ENCODE results near the gene DDAH1.

The DDAH1 gene

DNA sequence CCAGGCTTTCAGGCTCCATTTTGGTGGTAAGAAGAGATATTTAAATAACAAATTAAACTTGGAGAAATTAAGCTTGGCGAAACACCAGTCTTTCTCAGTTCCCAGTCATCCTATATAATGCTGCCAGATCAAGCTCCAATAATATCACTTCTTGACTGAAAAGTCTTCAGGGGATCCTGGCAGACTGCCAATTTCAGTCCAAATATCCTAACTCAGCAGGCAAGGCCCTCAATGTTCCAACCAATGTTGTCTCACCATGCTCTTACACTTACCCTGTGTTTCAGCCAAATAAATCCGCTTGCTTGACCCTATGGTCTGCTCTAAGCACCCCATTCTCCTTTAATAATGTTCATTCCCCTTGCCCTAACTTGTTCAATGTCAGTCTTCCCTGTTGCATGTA, 148.6 kb downstream of the DDAH1 start:
- DNase-seq (ENCODE audit: low read depth) = no peak
- H3K4me3 ChIP-seq (ENCODE audit: low read depth, low read length) = no peak overlapping the region
- TF ChIP-seq, protein P1, sequence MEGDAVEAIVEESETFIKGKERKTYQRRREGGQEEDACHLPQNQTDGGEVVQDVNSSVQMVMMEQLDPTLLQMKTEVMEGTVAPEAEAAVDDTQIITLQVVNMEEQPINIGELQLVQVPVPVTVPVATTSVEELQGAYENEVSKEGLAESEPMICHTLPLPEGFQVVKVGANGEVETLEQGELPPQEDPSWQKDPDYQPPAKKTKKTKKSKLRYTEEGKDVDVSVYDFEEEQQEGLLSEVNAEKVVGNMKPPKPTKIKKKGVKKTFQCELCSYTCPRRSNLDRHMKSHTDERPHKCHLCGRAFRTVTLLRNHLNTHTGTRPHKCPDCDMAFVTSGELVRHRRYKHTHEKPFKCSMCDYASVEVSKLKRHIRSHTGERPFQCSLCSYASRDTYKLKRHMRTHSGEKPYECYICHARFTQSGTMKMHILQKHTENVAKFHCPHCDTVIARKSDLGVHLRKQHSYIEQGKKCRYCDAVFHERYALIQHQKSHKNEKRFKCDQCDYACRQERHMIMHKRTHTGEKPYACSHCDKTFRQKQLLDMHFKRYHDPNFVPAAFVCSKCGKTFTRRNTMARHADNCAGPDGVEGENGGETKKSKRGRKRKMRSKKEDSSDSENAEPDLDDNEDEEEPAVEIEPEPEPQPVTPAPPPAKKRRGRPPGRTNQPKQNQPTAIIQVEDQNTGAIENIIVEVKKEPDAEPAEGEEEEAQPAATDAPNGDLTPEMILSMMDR (IDR thresholded peaks at IDR 0.05; ENCODE audit: low read depth, low read length, missing control alignments) = no peak

DNA sequence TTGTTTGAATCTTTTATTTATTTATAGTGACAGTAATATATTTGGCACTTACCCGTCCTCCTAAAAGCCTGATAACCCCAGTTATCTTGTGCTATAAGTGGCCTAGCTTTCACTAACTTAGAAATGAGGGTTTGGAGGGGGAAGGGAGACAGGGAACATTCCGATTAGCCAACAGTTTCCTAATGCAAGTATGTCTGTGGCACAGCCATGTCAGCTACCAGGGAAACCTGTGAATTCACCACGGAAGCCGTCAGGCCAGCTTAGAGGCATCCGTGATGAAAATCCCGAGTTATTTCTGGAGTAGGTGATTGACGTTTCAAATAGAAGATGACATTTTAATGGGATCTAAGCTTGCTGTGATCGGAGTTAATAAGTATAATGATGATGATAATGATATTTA, 149.2 kb downstream of the DDAH1 start:
- TF ChIP-seq, protein P1 (IDR thresholded peaks at IDR 0.05; ENCODE audit: low read depth, low read length, missing control alignments) = no peak
- no peak for DNase-seq (ENCODE audit: low read depth)
- no peak overlapping the region for H3K4me3 ChIP-seq (ENCODE audit: low read depth, low read length)

DNA sequence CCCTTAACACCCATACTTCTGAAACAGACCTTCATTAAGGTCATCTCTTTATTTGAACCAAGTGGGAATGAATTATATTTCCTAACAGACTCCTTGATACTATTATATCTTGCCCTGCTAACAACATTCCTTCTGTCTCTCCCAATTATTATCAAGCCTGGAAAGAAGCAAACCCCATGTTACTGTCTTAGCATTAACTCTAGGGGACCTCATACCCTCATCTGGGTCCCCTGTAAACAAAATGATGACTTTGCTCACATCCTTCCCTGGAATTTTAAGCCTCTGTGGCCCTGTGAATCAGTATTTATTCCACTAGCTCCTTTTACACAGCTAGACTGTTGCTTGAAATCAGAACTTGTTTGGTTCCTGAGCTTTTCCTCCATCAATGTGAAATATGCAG, 150.2 kb downstream of the DDAH1 start:
- no peak for DNase-seq (ENCODE audit: low read depth)
- TF ChIP-seq, protein P1 (IDR thresholded peaks at IDR 0.05; ENCODE audit: low read depth, low read length, missing control alignments) = no peak

DNA sequence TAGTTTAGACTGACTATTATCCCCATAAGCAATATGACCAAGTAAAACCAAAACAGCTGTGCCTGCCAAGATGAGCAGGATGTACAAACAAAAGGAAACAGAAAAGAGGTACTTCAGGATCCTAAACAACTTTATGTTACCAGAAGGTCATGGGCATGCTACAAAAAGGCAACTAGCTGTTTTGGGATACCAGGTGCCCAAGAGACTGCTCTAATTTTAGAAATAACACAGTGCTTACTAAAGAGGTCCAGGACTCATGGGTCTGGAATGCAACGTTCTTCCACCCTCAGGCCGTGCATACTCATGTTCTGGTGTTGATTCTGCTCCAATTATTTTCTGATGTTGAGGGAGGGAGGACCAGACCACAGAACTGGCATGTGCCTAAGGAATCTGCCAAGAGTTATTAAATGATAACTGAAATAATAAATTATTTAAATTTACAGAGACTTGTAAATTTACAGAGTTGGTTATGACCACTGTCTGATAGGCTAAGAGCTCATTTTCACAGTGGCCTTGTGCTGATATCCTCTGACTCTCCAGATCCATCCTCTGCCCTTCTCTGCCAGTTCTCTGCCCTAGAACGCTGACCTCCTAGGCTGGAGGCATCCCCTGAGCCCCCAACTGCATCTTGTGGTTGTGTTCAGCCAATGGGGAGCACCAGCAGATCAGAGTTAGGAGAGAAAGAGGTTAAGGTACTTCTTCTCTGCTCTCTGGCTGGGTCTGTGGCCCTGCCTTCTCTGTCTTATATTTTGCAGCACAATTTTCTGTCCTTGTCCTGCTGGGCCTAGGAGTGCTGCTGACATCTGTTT, 150.9 kb downstream of the DDAH1 start:
- DNase-seq (ENCODE audit: low read depth) = no peak
- TF ChIP-seq, protein P1 (IDR thresholded peaks at IDR 0.05; ENCODE audit: low read depth, low read length, missing control alignments) = no peak
- H3K4me3 ChIP-seq (ENCODE audit: low read depth, low read length) = no peak overlapping the region

More for the DNA sequence above, 150.2 kb downstream of the DDAH1 start:
- H3K4me3 ChIP-seq (ENCODE audit: low read depth, low read length) = no peak overlapping the region

DNA sequence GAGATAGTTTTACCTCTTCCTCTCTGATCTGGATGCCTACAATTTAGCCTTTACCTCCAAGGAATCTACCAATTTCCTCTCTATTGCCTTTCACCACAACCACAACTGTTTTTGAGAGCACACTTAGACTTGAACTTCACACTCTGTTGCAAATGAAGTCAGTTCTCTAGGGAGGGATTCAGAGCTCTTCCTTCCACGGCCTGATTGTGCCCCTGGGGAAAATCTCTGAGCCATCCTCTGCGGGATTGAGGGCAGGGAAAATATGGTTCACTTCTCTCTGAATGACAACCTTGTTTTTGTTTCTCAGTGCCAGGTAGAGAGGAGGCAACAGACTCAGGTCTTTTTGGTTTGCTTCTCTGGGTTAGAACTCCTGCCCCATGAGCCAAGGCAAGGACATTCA, 153.1 kb downstream of the DDAH1 start:
- TF ChIP-seq, protein P1 (IDR thresholded peaks at IDR 0.05; ENCODE audit: low read depth, low read length, missing control alignments) = no peak
- H3K4me3 ChIP-seq (ENCODE audit: low read depth, low read length) = no peak overlapping the region
- DNase-seq (ENCODE audit: low read depth) = no peak

DNA sequence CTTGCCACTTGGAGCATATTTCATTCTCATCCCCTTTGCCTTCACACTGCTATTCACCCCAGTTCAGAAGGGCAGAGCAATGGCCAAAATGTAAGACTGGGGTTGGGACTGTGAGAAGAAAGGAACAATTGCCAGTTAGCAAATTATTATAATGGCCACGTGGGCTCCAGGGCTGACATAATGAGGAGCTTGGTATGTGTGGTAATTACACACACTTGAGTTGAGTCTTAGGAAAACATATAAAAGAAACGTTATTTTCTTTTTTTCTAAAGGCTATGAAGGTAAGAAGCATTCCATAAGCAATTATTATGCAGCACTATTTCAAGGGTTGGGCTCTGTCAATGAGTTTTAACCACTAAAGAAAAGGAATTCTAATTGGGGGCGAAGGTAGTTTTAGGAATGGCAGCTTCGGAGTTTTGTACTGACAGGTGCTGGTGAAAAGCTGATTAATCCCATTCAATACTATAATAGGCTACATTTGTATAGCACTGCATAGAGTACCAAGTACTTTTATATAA, 156.1 kb downstream of the DDAH1 start:
- DNase-seq (ENCODE audit: low read depth) = no peak
- no peak overlapping the region for H3K4me3 ChIP-seq (ENCODE audit: low read depth, low read length)
- TF ChIP-seq, protein P1 (IDR thresholded peaks at IDR 0.05; ENCODE audit: low read depth, low read length, missing control alignments) = no peak
